Thyroid gland (tissue), 4 donors: ENCODE results near the gene GRIK4. TPM values are rescaled to one million over a fixed set of nuclear protein-coding genes. Genes with fewer than 3 reads are reported as not detected.

Experiments used
- DNase-seq, 2 donors: peaks; one replicate each; pipeline ENCODE4 v3.0.0-alpha.2; 2019
- H3K27ac ChIP-seq, 3 donors: fragments of 200-600 bp; sonication (generic); 1 replicate in 2 of 3; 2 replicates in 1 of 3; pipeline ENCODE4 v1.5.1; 2016 to 2019; ENCODE audit warnings: mild to moderate bottlenecking in 1 of 3, moderate library complexity in 1 of 3
- H3K27me3 ChIP-seq: fragments of 200-600 bp; sonication (generic); one replicate; pipeline ENCODE4 v1.5.1; 2019
- H3K36me3 ChIP-seq, 2 donors: fragments of 200-600 bp; sonication (generic); one replicate each; pipeline ENCODE4 v1.5.1; 2016 to 2019
- H3K4me1 ChIP-seq, 2 donors: fragments of 200-600 bp; sonication (generic); one replicate each; pipeline ENCODE4 v1.5.1; 2017 to 2019
- H3K4me3 ChIP-seq, 3 donors: fragments of 200-600 bp; sonication (generic); replicated peaks in 1 of 3; 1 replicate in 2 of 3; 2 replicates in 1 of 3; pipeline ENCODE4 v1.5.1; 2016; ENCODE audit warnings: mild to moderate bottlenecking in 1 of 3
- H3K9me3 ChIP-seq: fragments of 200-600 bp; sonication (generic); one replicate; pipeline ENCODE4 v1.5.1; 2017
- POLR2A ChIP-seq, 2 donors: fragments of 450-650 bp; IDR thresholded peaks; one replicate each; pipeline ENCODE4 v1.6.1; 2017; ENCODE audit warnings: antibody characterized with exemption in 2 of 2, mild to moderate bottlenecking in 2 of 2, moderate library complexity in 1 of 2
- WGBS, 2 donors: methylation state at CpG; one replicate each; pipeline ENCODE4 v1.1.5; 2017; 5-methylcytosine and 5-hydroxymethylcytosine counted together
- intact Hi-C: fragments of 100-400 bp; cut with DNase I; formaldehyde crosslinking; loops from one replicate; pipeline ENCODE4 v1.15.1; 2023
- total RNA-seq, 4 donors: library from RNA; depleted of rRNA; stranded (reverse); fragments of >200 nt; gene quantifications; one replicate each; pipeline ENCODE4 v1.2.3, GENCODE V29; 2016
- TF ChIP-seq, protein P1 (sequence below), 6 experiments: fragments of 200-600 bp in 3 of 6; fragments of 450-650 bp in 3 of 6; sonication (generic) in 3 of 6; IDR thresholded peaks; one replicate each; pipeline ENCODE4 v1.5.1; 2016 to 2019; ENCODE audit warnings: antibody characterized with exemption in 6 of 6, mild to moderate bottlenecking in 2 of 6, inconsistent platforms in 1 of 6, moderate library complexity in 1 of 6

Gene GRIK4
- total RNA-seq, 4 donors from 2014 or later: 0.54 to 3.7 (median 0.99) TPM

DNA sequence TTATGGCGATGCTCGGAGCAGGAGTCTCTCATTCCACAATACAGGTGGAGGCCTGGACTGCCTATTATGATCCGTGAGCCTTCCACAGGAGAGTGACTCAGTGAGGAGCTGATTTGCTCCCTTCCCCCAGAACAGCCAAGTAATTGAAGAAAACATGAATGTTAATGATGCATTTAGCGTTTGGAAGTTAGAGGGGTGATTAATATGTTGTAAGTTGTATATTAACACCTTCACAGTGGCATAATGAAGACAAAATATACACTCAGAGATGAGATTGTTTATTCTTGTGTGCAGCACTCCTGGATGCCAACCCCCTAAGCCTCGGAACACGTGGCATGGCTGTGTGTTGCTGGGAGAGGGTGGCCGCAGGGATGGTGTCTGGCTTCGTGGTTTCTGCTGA is 98.6 kb downstream of the GRIK4 start:
- H3K27ac ChIP-seq: no peak overlapping the region
- no peak for TF ChIP-seq POLR2A (IDR thresholded peaks at IDR 0.05)
- TF ChIP-seq, protein P1, sequence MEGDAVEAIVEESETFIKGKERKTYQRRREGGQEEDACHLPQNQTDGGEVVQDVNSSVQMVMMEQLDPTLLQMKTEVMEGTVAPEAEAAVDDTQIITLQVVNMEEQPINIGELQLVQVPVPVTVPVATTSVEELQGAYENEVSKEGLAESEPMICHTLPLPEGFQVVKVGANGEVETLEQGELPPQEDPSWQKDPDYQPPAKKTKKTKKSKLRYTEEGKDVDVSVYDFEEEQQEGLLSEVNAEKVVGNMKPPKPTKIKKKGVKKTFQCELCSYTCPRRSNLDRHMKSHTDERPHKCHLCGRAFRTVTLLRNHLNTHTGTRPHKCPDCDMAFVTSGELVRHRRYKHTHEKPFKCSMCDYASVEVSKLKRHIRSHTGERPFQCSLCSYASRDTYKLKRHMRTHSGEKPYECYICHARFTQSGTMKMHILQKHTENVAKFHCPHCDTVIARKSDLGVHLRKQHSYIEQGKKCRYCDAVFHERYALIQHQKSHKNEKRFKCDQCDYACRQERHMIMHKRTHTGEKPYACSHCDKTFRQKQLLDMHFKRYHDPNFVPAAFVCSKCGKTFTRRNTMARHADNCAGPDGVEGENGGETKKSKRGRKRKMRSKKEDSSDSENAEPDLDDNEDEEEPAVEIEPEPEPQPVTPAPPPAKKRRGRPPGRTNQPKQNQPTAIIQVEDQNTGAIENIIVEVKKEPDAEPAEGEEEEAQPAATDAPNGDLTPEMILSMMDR (IDR thresholded peaks at IDR 0.05): no peak
- intact Hi-C loops: no loop called here

DNA sequence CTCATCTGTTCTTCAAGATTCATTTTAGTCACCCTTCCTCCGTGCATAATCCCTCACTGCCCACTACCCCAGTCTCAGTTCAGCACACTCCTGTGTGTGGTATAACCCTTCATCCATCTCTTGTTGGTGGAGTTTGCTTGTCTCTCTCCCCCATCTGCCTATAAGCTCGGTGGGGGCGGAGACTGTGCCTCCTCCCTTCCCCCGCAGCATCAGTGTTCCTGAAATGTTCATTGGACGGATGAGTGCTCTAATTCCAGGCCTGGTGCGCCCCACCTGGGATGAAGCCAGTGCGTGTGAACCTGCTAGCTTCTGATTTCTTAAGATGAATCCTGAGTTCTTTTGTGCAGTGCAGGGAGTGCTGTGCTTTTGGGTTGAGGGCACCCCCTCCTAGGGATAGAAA is 100.0 kb downstream of the GRIK4 start:
- H3K27ac ChIP-seq: no peak overlapping the region
- intact Hi-C loops: no loop called here
- no peak overlapping the region for H3K4me3 ChIP-seq
- no peaks in the 10 kb centered on the region for H3K27me3 ChIP-seq
- H3K36me3 ChIP-seq: no peaks in the 10 kb centered on the region
- H3K9me3 ChIP-seq: no peaks in the 10 kb centered on the region
- no peak for DNase-seq
- TF ChIP-seq POLR2A (IDR thresholded peaks at IDR 0.05): no peak
- TF ChIP-seq, protein P1 (IDR thresholded peaks at IDR 0.05): no peak
- H3K4me1 ChIP-seq: peaks cover 13 to 22% of the 10 kb centered on the region in 2 donors
- 70 to 86% methylated on average over 7 of the region's 7 CpGs for WGBS, 2 donors

More for the DNA sequence above, 98.6 kb downstream of the GRIK4 start:
- Histone ChIP-seq H3K27me3 (no peaks in the 10 kb centered on the region), H3K36me3 (no peaks in the 10 kb centered on the region), H3K4me1 (peaks cover 19 to 24% of the 10 kb centered on the region in 2 donors), H3K9me3 (no peaks in the 10 kb centered on the region), H3K4me3 (no peak overlapping the region)
- WGBS, 2 donors: 89 to 94% methylated on average over 7 to 8 of the region's 8 CpGs
- DNase-seq: no peak

DNA sequence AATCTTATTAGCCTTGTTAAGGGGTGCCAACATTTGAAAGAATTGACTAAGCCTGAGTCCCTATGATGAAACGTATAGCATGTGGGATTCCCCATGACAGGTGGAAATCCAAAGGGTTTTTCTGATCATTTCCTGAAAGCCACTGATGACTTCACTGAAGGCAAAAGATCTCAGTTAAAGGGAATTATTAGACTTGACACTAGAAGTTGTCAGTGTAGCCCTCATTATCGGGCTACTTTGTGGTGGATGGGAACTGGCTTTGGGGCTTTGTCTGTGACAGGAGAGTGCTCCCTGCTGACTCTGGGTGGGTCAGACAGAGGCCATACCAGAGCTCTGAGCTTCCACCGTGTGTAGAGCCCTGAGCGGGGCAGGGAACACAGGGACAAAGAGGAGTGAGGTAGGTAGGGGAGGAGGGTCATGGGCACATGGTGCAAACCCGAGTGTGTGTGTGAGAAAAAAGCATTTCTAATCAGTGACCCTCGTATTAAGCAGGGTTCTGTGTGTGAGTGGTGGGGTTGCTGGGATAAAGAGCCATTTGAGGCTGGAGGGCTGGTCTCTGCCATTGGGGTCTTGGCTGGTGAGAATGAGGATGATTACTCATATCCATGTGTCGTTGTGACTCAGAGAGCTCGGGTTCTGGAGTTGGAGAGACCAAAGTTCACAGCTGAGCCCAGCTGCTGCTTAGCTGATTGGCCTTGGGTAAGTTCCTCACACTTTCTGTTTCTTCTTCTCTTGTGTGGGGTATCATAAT is 101.1 kb downstream of the GRIK4 start:
- intact Hi-C loops: no loop called here
- TF ChIP-seq POLR2A (IDR thresholded peaks at IDR 0.05): no peak
- TF ChIP-seq, protein P1 (IDR thresholded peaks at IDR 0.05): no peak
- Histone ChIP-seq H3K4me3 (no peak overlapping the region), H3K27me3 (no peaks in the 10 kb centered on the region), H3K9me3 (no peaks in the 10 kb centered on the region), H3K36me3 (no peaks in the 10 kb centered on the region), H3K4me1 (peaks cover 8 to 19% of the 10 kb centered on the region in 2 donors), H3K27ac (no peak overlapping the region)
- 68 to 72% methylated on average over 8 of the region's 8 CpGs for WGBS, 2 donors
- DNase-seq: no peak

DNA sequence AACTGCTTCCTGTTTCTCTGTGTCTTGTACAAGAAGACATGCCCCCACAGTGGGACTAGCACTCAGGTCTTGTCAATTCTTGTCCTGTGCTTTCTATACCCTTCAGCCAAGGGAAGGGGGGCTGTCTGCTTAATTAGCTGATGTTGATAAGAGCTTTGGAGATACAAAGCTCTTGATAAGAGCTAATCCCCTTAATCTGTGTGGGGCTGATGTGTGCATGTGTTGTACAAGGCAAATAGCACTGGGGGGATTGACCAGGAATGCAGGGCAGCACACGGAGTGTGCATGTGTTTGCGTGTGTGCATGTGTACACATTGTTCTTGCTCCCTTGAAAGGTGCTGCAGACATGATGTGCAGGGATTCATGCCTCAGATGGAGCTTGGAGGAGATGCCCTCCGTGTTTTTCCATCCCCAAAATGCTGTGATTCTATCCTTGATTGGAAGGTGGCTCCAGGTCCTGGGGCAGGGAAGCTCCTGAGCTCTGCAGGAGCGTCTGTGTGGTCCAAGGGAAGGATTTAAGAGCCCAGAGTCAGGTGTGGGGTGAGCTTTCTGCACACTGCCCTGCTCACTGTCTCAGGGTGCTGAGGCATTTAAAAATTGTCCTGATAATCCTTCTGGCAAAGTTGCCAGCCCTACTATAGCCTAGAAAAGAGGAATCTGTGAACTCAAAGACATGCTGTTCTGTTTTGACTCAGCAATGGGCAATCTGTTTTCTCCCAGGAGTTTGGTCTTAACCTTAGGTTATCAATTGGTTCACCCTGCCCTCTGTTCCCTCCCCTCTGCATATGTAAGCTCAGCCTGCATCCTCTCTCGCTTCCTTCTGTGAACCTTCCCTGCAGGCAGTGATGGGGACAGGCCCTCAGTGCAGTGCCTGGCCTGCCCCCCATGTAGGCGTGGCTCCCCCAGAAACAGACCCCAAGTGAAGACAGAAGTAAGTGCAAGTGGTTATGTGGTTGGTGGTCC is 102.0 kb downstream of the GRIK4 start:
- Histone ChIP-seq H3K4me1 (peaks cover 8 to 18% of the 10 kb centered on the region in 2 donors), H3K27me3 (no peaks in the 10 kb centered on the region), H3K27ac (no peak overlapping the region), H3K36me3 (no peaks in the 10 kb centered on the region), H3K9me3 (no peaks in the 10 kb centered on the region), H3K4me3 (no peak overlapping the region)
- TF ChIP-seq POLR2A (IDR thresholded peaks at IDR 0.05): no peak
- TF ChIP-seq, protein P1 (IDR thresholded peaks at IDR 0.05): no peak
- DNase-seq: no peak
- intact Hi-C loops: no loop called here
- WGBS, 2 donors: 75 to 76% methylated on average over 4 to 6 of the region's 6 CpGs
